ENCODE data around the gene ASIC1. TPM values are rescaled to one million over a fixed set of nuclear protein-coding genes. Genes with fewer than 3 reads are reported as not detected.
A peak's percentile ranks its signal among the peaks of the same experiment; 100 is the strongest.

ASIC1 gene
- total RNA-seq, 2 donors from 2014 or later = 1.0 to 1.1 TPM

GRCh38 chr12:50129290-50129689 lies 71.9 kb downstream of the ASIC1 start:
- H3K36me3 ChIP-seq = no peaks in the 10 kb centered on the region
- H3K4me1 ChIP-seq = no peaks in the 10 kb centered on the region
- H3K4me3 ChIP-seq = no peak overlapping the region
- H3K9me3 ChIP-seq = no peaks in the 10 kb centered on the region
- no peak overlapping the region for H3K9ac ChIP-seq (ENCODE audit: low read depth in 2 of 2, low read length in 2 of 2)
- intact Hi-C loops (cut with DNase I) = no loop called here
- H3K27ac ChIP-seq = no peak overlapping the region
- TF ChIP-seq CTCF (IDR thresholded peaks at IDR 0.05) = no peak
- DNase-seq = no peak
- no peaks in the 10 kb centered on the region for H3K27me3 ChIP-seq

GRCh38 chr12:50132505-50133135 lies 75.2 kb downstream of the ASIC1 start:
- Histone ChIP-seq H3K36me3 (peaks cover 3% of the 10 kb centered on the region), H3K9ac (ENCODE audit: low read depth in 2 of 2, low read length in 2 of 2) (no peak overlapping the region), H3K27ac (no peak overlapping the region), H3K4me1 (no peaks in the 10 kb centered on the region), H3K27me3 (no peaks in the 10 kb centered on the region), H3K9me3 (no peaks in the 10 kb centered on the region), H3K4me3 (no peak overlapping the region)
- no peak for DNase-seq
- peak; percentile 59 for TF ChIP-seq CTCF (IDR thresholded peaks at IDR 0.05)
- intact Hi-C loops (cut with DNase I) = loop anchor here (5.0 kb wide), 2 partner anchors 45 to 185 kb away; no protein-coding TSS in a partner anchor

Other genes starting within 250 kb of the ASIC1 start
- gene NCKAP5L, start 229.2 kb upstream of the ASIC1 start, total RNA-seq = 1 to 10 TPM; 2.4 to 4.1 TPM
- gene BCDIN3D, start 214.5 kb upstream of the ASIC1 start, total RNA-seq = 1 to 10 TPM; 3.3 to 3.7 TPM
- gene FAIM2, start 153.7 kb upstream of the ASIC1 start, total RNA-seq = 1 to 10 TPM; 2.8 to 3.6 TPM
- not detected for gene AQP2, start 106.9 kb upstream of the ASIC1 start, total RNA-seq
- gene AQP5, start 95.7 kb upstream of the ASIC1 start, total RNA-seq = not detected
- not detected for gene AQP6, start 84.6 kb upstream of the ASIC1 start, total RNA-seq
- 10 to 100 TPM; 36.2 to 83.8 TPM for gene RACGAP1, start 32.1 kb upstream of the ASIC1 start, total RNA-seq
- 10 to 100 TPM; 30.6 to 43.9 TPM for gene SMARCD1, start 27.7 kb downstream of the ASIC1 start, total RNA-seq
- gene GPD1, start 46.4 kb downstream of the ASIC1 start, total RNA-seq = 1 to 10 TPM; 2.1 to 3.4 TPM
- 10 to 100 TPM; 74.4 to 86.8 TPM for gene COX14, start 54.6 kb downstream of the ASIC1 start, total RNA-seq
- 10 to 100 TPM; 17.6 to 19.4 TPM for gene CERS5, start 109.8 kb downstream of the ASIC1 start, total RNA-seq
- 100 to 1,000 TPM; 228 to 385 TPM for gene LIMA1, start 225.9 kb downstream of the ASIC1 start, total RNA-seq

Measured in colonic mucosa (tissue), 4 donors.